Dendritic cell treated with granulocyte-macrophage colony-stimulating factor and Interleukin-4, amounts not matched to agents 40 ng/mL and 50 ng/mL, for 4 days (primary cell): Measurements from ENCODE around the gene SLC16A12.

Source experiments
- H3K27ac Mint-ChIP-seq: one replicate; pipeline ENCODE4 v1.8.0; 2022; ENCODE audit warnings: mild to moderate bottlenecking, mixed read lengths
- H3K27me3 Mint-ChIP-seq: one replicate; pipeline ENCODE4 v1.8.0; 2022; ENCODE audit warnings: mild to moderate bottlenecking, mixed read lengths
- H3K36me3 Mint-ChIP-seq: one replicate; pipeline ENCODE4 v1.8.0; 2022; ENCODE audit warnings: low read depth, mixed read lengths
- H3K4me1 Mint-ChIP-seq: one replicate; pipeline ENCODE4 v1.8.0; 2022; ENCODE audit warnings: low read depth, mixed read lengths
- H3K4me3 Mint-ChIP-seq: one replicate; pipeline ENCODE4 v1.8.0; 2022; ENCODE audit warnings: mild to moderate bottlenecking, moderate library complexity, mixed read lengths
- H3K9me3 Mint-ChIP-seq: one replicate; pipeline ENCODE4 v1.8.0; 2022; ENCODE audit warnings: mixed read lengths
- intact Hi-C: fragments of 100-400 bp; cut with micrococcal nuclease; formaldehyde crosslinking; loops from one replicate; pipeline ENCODE4 v1.15.0; 2022

SLC16A12 gene

GRCh38 chr10:89515031-89515841, 20.2 kb downstream of the SLC16A12 start:
- H3K4me3 Mint-ChIP-seq, result no peak overlapping the region
- H3K27ac Mint-ChIP-seq, result no peak overlapping the region
- H3K4me1 Mint-ChIP-seq, result no peaks in the 10 kb centered on the region
- intact Hi-C loops, result no loop called here
- no peaks in the 10 kb centered on the region for H3K9me3 Mint-ChIP-seq
- H3K27me3 Mint-ChIP-seq, result peaks cover 1% of the 10 kb centered on the region
- H3K36me3 Mint-ChIP-seq, result no peaks in the 10 kb centered on the region

- Mint-ChIP-seq H3K4me3 (no peak overlapping the region), H3K27ac (no peak overlapping the region), H3K9me3 (no peaks in the 10 kb centered on the region), H3K36me3 (no peaks in the 10 kb centered on the region), H3K4me1 (no peaks in the 10 kb centered on the region), H3K27me3 (peaks cover 4% of the 10 kb centered on the region)
- intact Hi-C loops, result no loop called here
Measured at GRCh38 chr10:89513206-89513605, 22.2 kb downstream of the SLC16A12 start.

GRCh38 chr10:89505640-89506275, 29.6 kb downstream of the SLC16A12 start:
- intact Hi-C loops, result no loop called here
- Mint-ChIP-seq H3K27ac (no peak overlapping the region), H3K4me1 (peaks cover 10% of the 10 kb centered on the region), H3K27me3 (peaks cover 4% of the 10 kb centered on the region), H3K4me3 (no peak overlapping the region), H3K36me3 (no peaks in the 10 kb centered on the region), H3K9me3 (peaks cover 11% of the 10 kb centered on the region)

DNA sequence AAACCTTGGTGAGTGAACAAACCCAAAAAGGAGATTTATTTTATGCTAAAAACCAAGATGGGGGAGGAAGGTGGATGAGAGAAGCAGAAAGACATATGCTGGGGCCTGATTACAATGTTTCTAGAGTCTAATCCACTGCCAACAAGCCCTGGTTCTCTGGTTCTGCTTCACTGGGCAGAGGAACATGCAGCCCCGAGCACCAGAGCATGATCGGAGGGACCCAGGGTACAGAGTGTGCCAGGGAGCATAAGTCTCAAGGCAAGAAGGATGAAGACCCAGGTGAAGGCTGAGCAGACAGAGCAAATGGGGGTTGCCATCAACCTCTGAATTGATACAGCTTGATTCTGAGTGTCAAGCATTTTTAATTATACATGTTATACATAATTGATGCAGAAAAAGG, 30.7 kb downstream of the SLC16A12 start:
- H3K27ac Mint-ChIP-seq, result no peak overlapping the region
- intact Hi-C loops, result no loop called here
- H3K27me3 Mint-ChIP-seq, result peaks cover 4% of the 10 kb centered on the region
- peaks cover 10% of the 10 kb centered on the region for H3K4me1 Mint-ChIP-seq
- H3K9me3 Mint-ChIP-seq, result peaks cover 11% of the 10 kb centered on the region
- H3K36me3 Mint-ChIP-seq, result no peaks in the 10 kb centered on the region
- no peak overlapping the region for H3K4me3 Mint-ChIP-seq

DNA sequence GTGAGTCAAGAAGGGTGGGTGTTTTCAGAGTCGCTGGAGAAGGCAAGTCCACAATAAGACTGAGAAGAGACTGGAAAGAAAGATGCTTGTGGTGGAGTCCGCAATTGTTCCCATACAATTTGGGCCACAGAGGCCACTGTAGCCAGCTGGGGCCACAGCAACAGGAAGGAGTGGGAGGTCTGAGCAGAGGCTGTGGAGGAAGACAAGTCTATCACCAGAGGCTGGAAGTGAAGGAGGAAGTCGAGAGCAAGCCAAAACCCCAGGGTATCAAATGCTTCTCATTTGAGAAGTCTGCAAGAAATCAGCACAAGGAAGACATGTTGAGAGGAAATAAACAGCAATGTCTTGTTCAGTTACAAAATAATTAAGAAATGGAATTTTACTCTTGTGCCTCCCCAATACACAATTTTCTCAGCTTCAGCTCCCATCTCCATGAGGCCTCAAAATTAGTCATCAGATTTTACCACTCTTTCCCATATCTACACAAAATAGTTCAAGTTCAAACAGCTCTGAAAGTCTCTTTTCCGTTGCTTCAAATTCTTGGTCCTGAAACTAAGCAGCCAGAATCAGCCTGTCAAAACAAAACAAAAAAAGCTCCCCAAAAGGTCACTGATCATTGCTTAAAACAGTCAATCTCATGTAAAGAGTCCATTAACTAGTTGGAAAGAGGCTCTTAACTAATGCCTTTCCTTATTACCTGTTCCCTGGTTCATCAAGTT, 31.6 kb downstream of the SLC16A12 start:
- H3K27ac Mint-ChIP-seq, result no peak overlapping the region
- H3K27me3 Mint-ChIP-seq, result peaks cover 4% of the 10 kb centered on the region
- H3K36me3 Mint-ChIP-seq, result no peaks in the 10 kb centered on the region
- H3K9me3 Mint-ChIP-seq, result peaks cover 11% of the 10 kb centered on the region
- peaks cover 10% of the 10 kb centered on the region for H3K4me1 Mint-ChIP-seq
- no peak overlapping the region for H3K4me3 Mint-ChIP-seq
- intact Hi-C loops, result no loop called here

DNA sequence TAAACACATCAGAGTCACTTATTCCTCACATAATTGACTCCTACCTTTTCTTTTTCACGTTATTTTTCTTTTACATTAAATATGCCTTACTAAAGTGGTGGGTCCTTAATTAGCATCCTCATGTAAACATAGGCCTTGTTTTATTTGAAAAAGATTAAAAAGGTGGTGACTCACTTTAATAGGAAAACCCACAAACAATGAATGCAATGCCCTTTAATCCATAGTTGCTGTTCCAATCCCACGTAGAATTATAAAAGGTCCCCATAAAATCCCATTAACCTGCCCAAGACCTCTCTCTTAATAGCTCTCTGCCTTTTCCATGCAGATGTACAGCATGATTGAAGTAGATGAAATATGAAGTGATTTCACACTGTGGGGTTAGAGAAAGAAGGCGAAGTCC, 32.2 kb downstream of the SLC16A12 start:
- Mint-ChIP-seq H3K4me3 (no peak overlapping the region), H3K4me1 (peaks cover 10% of the 10 kb centered on the region), H3K9me3 (peaks cover 11% of the 10 kb centered on the region), H3K27me3 (peaks cover 3% of the 10 kb centered on the region), H3K36me3 (no peaks in the 10 kb centered on the region), H3K27ac (no peak overlapping the region)
- intact Hi-C loops, result no loop called here

DNA sequence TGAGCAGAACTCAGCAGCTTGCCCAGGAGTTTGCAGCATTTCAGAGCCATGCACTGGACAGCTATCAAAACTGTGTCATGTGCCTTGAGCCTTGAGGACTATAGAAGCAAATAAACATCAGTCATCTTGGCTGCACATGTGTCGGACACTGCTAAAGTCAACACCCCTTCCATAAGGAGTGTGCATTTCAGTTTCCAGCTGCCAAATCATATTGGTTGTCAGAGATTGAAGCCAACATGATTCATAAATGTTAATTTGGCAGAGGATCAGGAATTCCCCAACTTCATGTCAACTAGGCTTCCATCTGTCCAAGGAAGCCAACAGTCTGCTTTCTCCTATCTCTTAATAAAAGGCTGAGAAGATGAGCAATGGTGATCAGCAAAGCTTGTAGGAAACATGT, 32.8 kb downstream of the SLC16A12 start:
- Mint-ChIP-seq H3K36me3 (no peaks in the 10 kb centered on the region), H3K4me3 (no peak overlapping the region), H3K9me3 (peaks cover 11% of the 10 kb centered on the region), H3K27ac (no peak overlapping the region), H3K27me3 (peaks cover 3% of the 10 kb centered on the region), H3K4me1 (peaks cover 10% of the 10 kb centered on the region)
- intact Hi-C loops, result no loop called here

DNA sequence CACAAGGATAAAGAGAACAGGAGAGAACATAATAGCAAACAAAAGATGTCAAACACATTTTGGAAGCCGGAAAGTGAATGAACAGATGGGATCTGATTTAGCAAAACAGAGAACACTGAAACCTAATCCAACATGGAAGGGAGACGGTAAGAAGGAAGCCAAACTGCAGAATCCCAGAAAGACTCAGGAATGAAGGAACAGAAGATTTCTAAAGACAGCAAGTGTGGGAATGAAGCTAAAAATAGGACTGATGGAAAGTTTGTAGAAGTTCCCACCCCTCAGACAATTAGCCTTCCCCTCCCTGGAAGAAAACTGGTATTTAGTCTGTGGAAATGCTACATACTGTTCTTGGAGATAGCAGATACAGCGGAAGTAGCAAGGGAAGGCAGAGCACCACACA, 40.8 kb downstream of the SLC16A12 start:
- H3K27me3 Mint-ChIP-seq, result peaks cover 6% of the 10 kb centered on the region
- no peaks in the 10 kb centered on the region for H3K9me3 Mint-ChIP-seq
- H3K4me3 Mint-ChIP-seq, result no peak overlapping the region
- no peak overlapping the region for H3K27ac Mint-ChIP-seq
- intact Hi-C loops, result no loop called here
- no peaks in the 10 kb centered on the region for H3K36me3 Mint-ChIP-seq
- H3K4me1 Mint-ChIP-seq, result no peaks in the 10 kb centered on the region

- Mint-ChIP-seq H3K36me3 (no peaks in the 10 kb centered on the region), H3K9me3 (no peaks in the 10 kb centered on the region), H3K4me1 (no peaks in the 10 kb centered on the region), H3K27me3 (peaks cover 5% of the 10 kb centered on the region), H3K4me3 (no peak overlapping the region), H3K27ac (no peak overlapping the region)
- intact Hi-C loops, result no loop called here
Measured at GRCh38 chr10:89494068-89494467, 41.3 kb downstream of the SLC16A12 start.

DNA sequence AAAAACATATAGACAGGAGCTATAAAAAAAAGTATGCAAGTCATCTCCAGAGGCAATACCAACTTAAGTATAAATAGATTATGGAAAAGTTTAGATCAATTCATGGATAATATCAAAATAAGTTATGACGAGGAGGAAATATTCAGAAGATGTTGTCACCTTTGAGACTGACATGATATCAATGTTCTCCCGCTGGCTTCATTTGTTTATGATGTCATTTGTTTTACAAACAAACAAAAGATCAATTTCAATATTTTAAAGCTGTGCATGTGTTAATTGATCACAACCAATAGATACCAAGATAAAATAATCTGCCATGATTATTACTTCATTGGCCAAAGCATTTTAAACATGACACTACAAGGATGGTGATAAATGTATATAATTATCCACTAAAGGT, 43.5 kb downstream of the SLC16A12 start:
- Mint-ChIP-seq H3K27me3 (peaks cover 5% of the 10 kb centered on the region), H3K4me3 (no peak overlapping the region), H3K4me1 (no peaks in the 10 kb centered on the region)

GRCh38 chr10:89490596-89491335, 44.6 kb downstream of the SLC16A12 start:
- intact Hi-C loops, result no loop called here
- no peaks in the 10 kb centered on the region for H3K9me3 Mint-ChIP-seq
- no peaks in the 10 kb centered on the region for H3K4me1 Mint-ChIP-seq
- H3K36me3 Mint-ChIP-seq, result no peaks in the 10 kb centered on the region
- peaks cover 5% of the 10 kb centered on the region for H3K27me3 Mint-ChIP-seq
- H3K27ac Mint-ChIP-seq, result no peak overlapping the region
- H3K4me3 Mint-ChIP-seq, result no peak overlapping the region

More for the DNA sequence above, 43.5 kb downstream of the SLC16A12 start:
- Mint-ChIP-seq H3K36me3 (no peaks in the 10 kb centered on the region), H3K9me3 (no peaks in the 10 kb centered on the region), H3K27ac (no peak overlapping the region)
- intact Hi-C loops, result no loop called here

- Mint-ChIP-seq H3K27me3 (peaks cover 5% of the 10 kb centered on the region), H3K27ac (no peak overlapping the region), H3K4me3 (no peak overlapping the region), H3K4me1 (no peaks in the 10 kb centered on the region), H3K9me3 (no peaks in the 10 kb centered on the region), H3K36me3 (no peaks in the 10 kb centered on the region)
- intact Hi-C loops, result no loop called here
Measured at GRCh38 chr10:89482256-89482655, 53.1 kb downstream of the SLC16A12 start.

- H3K36me3 Mint-ChIP-seq, result no peaks in the 10 kb centered on the region
- no peak overlapping the region for H3K4me3 Mint-ChIP-seq
- peaks cover 5% of the 10 kb centered on the region for H3K27me3 Mint-ChIP-seq
- intact Hi-C loops, result no loop called here
- H3K27ac Mint-ChIP-seq, result no peak overlapping the region
- H3K9me3 Mint-ChIP-seq, result no peaks in the 10 kb centered on the region
- no peaks in the 10 kb centered on the region for H3K4me1 Mint-ChIP-seq
Measured at GRCh38 chr10:89481662-89482061, 53.7 kb downstream of the SLC16A12 start.
